Activated B cell treated with CpG ODN at 0.5 μM for 24 hours (primary cell): Measurements from ENCODE around the gene PKP3. TPM values are rescaled to one million over a fixed set of nuclear protein-coding genes. Genes with fewer than 3 reads are reported as not detected.

ENCODE experiments used
- ATAC-seq: fragments of 200-7000 bp; cut with Tn5 transposase; one replicate; pipeline ENCODE4 v1.10.0; 2021; ENCODE audit warnings: low read depth, mild to moderate bottlenecking, moderate library complexity
- CTCF ChIA-PET: fragments of 350-600 bp; sonication (Branson Sonifier 250); formaldehyde crosslinking; loops from one replicate; lab custom pipeline; 2021; ENCODE audit warnings: antibody characterized with exemption; lab: Charles Lee
- POLR2A ChIA-PET: fragments of 350-600 bp; sonication (Branson Sonifier 250); formaldehyde crosslinking; loops from one replicate; lab custom pipeline; 2021; ENCODE audit warnings: antibody characterized with exemption; lab: Charles Lee
- DNase-seq: peaks from one replicate; pipeline ENCODE4 v3.0.0; 2022
- H3K27ac Mint-ChIP-seq: one replicate; pipeline ENCODE4 v1.8.0; 2020; ENCODE audit warnings: mixed read lengths
- H3K27me3 Mint-ChIP-seq: one replicate; pipeline ENCODE4 v1.8.0; 2021; ENCODE audit warnings: mixed read lengths
- H3K36me3 Mint-ChIP-seq: one replicate; pipeline ENCODE4 v1.8.0; 2021; ENCODE audit warnings: low read depth, mixed read lengths
- H3K4me1 Mint-ChIP-seq: one replicate; pipeline ENCODE4 v1.8.0; 2021; ENCODE audit warnings: mixed read lengths
- H3K4me3 Mint-ChIP-seq: one replicate; pipeline ENCODE4 v1.8.0; 2020; ENCODE audit warnings: mild to moderate bottlenecking, mixed read lengths
- H3K9me3 Mint-ChIP-seq: one replicate; pipeline ENCODE4 v1.8.0; 2020; ENCODE audit warnings: mixed read lengths
- intact Hi-C: fragments of 100-400 bp; cut with micrococcal nuclease; formaldehyde crosslinking; loops from one replicate; pipeline ENCODE4 v1.15.1; 2024
- total RNA-seq: library from RNA; stranded (reverse); gene quantifications from 2 replicates; pipeline ENCODE4 v1.2.3, GENCODE V29; 2022
- TF ChIP-seq, protein P1 (sequence below): fragments of 200-600 bp; IDR thresholded peaks from one replicate; pipeline ENCODE4 v1.8.0; 2022; ENCODE audit warnings: antibody characterized with exemption, mild to moderate bottlenecking

PKP3 gene
- total RNA-seq, 1 donor from 2014 or later: 0.18 TPM

DNA sequence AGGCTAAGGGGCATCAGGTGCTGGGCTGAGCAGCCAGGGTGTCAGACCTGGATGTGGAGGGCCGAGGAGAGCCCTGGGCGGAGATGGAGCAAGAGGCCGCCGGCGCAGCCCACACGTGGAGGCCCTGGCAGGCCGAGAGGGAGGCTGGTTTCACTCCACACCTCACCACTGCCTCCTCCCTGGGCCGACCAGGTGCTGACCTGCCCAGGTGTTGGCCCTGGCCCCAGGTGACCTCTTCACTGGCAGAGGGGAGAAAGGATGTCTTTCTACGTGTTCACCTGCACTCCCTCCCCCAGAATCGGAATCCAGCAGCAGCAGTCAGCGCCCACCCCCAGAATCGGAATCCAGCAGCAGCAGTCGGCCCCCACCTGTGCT lies 47.0 kb downstream of the PKP3 start:
- Mint-ChIP-seq H3K27ac (no peak overlapping the region), H3K27me3 (no peaks in the 10 kb centered on the region), H3K36me3 (no peaks in the 10 kb centered on the region), H3K9me3 (no peaks in the 10 kb centered on the region), H3K4me3 (peak overlapping the region; percentile 44), H3K4me1 (peaks cover 13% of the 10 kb centered on the region)
- intact Hi-C loops: no loop called here
- TF ChIP-seq, protein P1, sequence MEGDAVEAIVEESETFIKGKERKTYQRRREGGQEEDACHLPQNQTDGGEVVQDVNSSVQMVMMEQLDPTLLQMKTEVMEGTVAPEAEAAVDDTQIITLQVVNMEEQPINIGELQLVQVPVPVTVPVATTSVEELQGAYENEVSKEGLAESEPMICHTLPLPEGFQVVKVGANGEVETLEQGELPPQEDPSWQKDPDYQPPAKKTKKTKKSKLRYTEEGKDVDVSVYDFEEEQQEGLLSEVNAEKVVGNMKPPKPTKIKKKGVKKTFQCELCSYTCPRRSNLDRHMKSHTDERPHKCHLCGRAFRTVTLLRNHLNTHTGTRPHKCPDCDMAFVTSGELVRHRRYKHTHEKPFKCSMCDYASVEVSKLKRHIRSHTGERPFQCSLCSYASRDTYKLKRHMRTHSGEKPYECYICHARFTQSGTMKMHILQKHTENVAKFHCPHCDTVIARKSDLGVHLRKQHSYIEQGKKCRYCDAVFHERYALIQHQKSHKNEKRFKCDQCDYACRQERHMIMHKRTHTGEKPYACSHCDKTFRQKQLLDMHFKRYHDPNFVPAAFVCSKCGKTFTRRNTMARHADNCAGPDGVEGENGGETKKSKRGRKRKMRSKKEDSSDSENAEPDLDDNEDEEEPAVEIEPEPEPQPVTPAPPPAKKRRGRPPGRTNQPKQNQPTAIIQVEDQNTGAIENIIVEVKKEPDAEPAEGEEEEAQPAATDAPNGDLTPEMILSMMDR: no peak
- DNase-seq (no peak), ATAC-seq (no peak)
- ChIA-PET CTCF (no interaction called here), POLR2A (interaction anchor here (1.9 kb wide), 1 partner anchor 34 kb away, joined by 8 read pairs; no protein-coding TSS in a partner anchor)

DNA sequence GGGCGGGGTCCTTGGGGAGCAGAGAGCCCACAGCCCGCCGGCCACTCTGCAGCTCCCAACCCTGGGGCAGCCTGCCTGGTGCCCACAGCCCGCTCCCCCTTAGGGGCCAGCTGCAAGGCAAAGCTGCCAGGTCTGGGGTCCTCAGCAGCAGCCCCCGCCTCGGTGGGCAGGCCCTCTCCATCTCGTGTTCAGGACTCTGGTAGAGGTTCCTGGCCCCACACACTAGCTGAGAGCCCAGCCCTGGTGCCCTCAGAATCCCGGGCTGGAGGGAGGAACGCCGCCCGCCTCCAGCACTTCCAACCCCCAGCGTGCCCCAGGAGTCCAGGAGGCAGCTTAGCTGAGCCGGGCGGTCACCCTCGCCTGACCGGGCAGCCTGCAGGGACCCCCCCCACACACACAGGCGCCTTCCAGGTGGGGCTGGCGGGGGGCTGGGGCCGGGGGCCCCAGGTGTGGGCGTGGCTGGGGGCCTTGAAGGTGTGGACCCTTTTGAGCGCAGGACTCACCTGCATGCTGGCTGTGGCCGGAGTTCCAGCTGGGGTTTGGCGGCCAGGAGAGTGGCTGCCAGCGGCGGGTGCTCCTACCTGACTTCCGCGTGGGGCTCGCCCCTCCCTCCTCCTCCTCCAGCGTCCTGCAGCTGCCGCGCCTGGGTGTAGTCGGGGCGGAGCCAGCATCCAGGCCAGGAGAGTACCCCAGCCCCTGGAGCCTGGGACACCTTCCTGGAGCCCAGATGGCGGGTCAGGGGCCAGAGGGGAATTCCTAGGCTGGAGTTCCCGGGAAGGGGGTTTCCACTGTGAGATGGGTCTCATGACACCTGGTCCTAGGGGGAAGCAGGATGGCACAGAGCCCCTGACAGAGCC lies 47.6 kb downstream of the PKP3 start, which contains the start of gene ANO9:
TSS of gene ANO9 (minus strand) at position 594 of the 857 bp plus-strand sequence. CDS start at position 509, 85 bp downstream.
- ChIA-PET POLR2A (interaction anchor here (0.7 to 1.9 kb wide), 2 partner anchors 35 to 96 kb away, joined by 4 to 8 read pairs; partner anchors contain the start of gene LRRC56), CTCF (no interaction called here)
- H3K4me3 Mint-ChIP-seq: peak within 1 kb of the TSS; percentile 71
- no peaks in the 10 kb centered on the region for H3K36me3 Mint-ChIP-seq
- TF ChIP-seq, protein P1: no peak
- no peaks in the 10 kb centered on the region for H3K27me3 Mint-ChIP-seq
- no peaks in the 10 kb centered on the region for H3K9me3 Mint-ChIP-seq
- peaks cover 13% of the 10 kb centered on the region for H3K4me1 Mint-ChIP-seq
- H3K27ac Mint-ChIP-seq: peak within 1 kb of the TSS; percentile 59
- ATAC-seq (peak; percentile 97), DNase-seq (peak; percentile 47)
- intact Hi-C loops: no loop called here

DNA sequence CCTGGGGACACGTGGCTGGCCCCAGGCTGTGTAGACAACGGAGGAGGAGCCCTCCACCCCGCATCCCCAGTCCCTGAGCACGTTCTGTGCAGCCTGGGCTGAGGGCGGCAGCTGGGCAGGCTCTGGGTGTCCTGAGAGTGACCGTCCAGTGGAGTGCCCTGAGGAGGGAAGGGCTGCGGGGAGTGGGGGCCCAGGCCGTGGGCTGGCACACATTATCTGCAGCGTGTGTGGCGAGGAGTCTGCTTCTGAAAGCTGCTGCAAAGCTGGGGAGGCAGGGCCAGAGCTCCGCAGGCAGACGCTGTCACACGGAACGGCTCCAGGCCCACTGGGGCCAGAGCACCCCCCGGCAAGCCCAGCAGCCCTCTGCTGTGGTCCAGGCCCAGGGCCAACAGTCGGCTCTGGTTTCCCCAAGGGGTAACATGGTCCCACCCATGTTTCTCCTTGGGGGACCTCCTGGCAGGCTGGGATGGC lies 48.6 kb downstream of the PKP3 start:
- H3K27me3 Mint-ChIP-seq: no peaks in the 10 kb centered on the region
- ATAC-seq (no peak), DNase-seq (no peak)
- no peak overlapping the region for H3K4me3 Mint-ChIP-seq
- H3K4me1 Mint-ChIP-seq: peaks cover 13% of the 10 kb centered on the region
- TF ChIP-seq, protein P1: no peak
- H3K9me3 Mint-ChIP-seq: no peaks in the 10 kb centered on the region
- intact Hi-C loops: no loop called here
- H3K36me3 Mint-ChIP-seq: no peaks in the 10 kb centered on the region
- CTCF ChIA-PET: no interaction called here
- POLR2A ChIA-PET: interaction anchor here (1.4 kb wide), 1 partner anchor 36 kb away, joined by 5 read pairs; no protein-coding TSS in a partner anchor
- H3K27ac Mint-ChIP-seq: no peak overlapping the region

DNA sequence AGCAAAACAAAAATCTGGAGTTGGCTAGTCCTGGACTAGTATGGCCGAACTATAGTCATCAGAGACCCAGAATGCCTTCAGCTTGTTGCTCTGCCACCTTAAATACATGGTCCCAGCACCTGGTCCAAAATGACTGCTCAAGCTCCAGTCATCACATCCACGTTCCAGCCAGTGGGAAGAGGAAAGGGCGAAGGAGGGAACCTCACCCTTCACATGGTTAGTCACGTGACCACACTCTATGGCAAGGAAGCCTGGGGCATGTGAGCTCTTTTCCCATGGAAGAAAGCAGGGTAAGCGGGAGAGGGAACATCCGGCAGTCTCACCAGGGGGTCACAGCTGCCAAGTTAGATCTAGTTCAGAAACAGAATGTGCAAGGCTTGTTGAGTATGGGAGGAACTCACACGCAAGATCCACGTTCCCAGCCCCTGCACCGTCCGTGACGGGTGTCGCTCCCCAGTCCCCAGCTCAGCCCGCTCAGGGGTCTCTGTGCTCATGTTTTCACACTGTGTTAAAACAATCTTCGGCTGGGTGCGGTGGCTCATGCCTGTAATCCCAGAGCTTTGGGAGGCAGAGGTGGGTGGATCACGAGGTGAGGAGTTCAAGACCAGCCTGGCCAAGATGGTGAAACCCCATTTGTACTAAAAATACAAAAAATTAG lies 49.7 kb downstream of the PKP3 start:
- no peak for ATAC-seq
- Mint-ChIP-seq H3K27me3 (no peaks in the 10 kb centered on the region), H3K27ac (no peak overlapping the region), H3K36me3 (no peaks in the 10 kb centered on the region), H3K4me1 (peaks cover 17% of the 10 kb centered on the region), H3K4me3 (no peak overlapping the region), H3K9me3 (no peaks in the 10 kb centered on the region)
- POLR2A ChIA-PET: interaction anchor here (0.6 to 1.4 kb wide), 4 partner anchors 17 to 176 kb away, joined by 3 to 5 read pairs (median 4); partner anchors contain the start of gene SIGIRR
- intact Hi-C loops: no loop called here
- DNase-seq: no peak
- TF ChIP-seq, protein P1: no peak
- CTCF ChIA-PET: interaction anchor here (0.6 kb wide), 1 partner anchor 35 kb away, joined by 4 read pairs; no protein-coding TSS in a partner anchor
